Prostate gland (tissue), 2 donors: Measurements from ENCODE around the gene CLSTN1. TPM values are rescaled to one million over a fixed set of nuclear protein-coding genes. Genes with fewer than 3 reads are reported as not detected.

Experiments used
- DNase-seq: peaks from one replicate; pipeline ENCODE4 v3.0.0-alpha.2; 2019; ENCODE audit warnings: low spot score
- H3K27ac ChIP-seq, 2 donors: fragments of 200-600 bp; sonication (generic); 2 replicates each; pipeline ENCODE4 v1.5.1; 2017 to 2019
- H3K27me3 ChIP-seq: fragments of 200-600 bp; sonication (generic); replicated peaks from 2 replicates; pipeline ENCODE4 v1.5.1; 2019; ENCODE audit not compliant: insufficient read depth
- H3K36me3 ChIP-seq, 2 donors: fragments of 200-600 bp; sonication (generic); 1 replicate in 1 of 2; 2 replicates in 1 of 2; pipeline versions ENCODE4 v1.5.1 to v1.8.1; 2017 to 2019
- H3K4me1 ChIP-seq: fragments of 200-600 bp; sonication (generic); replicated peaks from 2 replicates; pipeline ENCODE4 v1.5.1; 2019
- H3K4me3 ChIP-seq, 2 donors: fragments of 200-600 bp; sonication (generic); 2 replicates each; pipeline ENCODE4 v1.5.1; 2017 to 2019
- H3K9me3 ChIP-seq: fragments of 200-600 bp; sonication (generic); 2 replicates; pipeline ENCODE4 v1.5.1; 2017
- POLR2A ChIP-seq: fragments of 450-650 bp; IDR thresholded peaks from one replicate; pipeline ENCODE4 v1.6.1; 2016; ENCODE audit warnings: antibody characterized with exemption, mild to moderate bottlenecking
- POLR2AphosphoS5 ChIP-seq: sonication (generic); formaldehyde crosslinking; IDR thresholded peaks from one replicate; pipeline ENCODE4 v1.6.1; 2017; ENCODE audit warnings: antibody characterized with exemption
- WGBS: methylation state at CpG from one replicate; pipeline ENCODE4 v1.1.5; 2018; 5-methylcytosine and 5-hydroxymethylcytosine counted together
- intact Hi-C: fragments of 100-400 bp; cut with DNase I; formaldehyde crosslinking; loops from one replicate; pipeline ENCODE4 v1.14.2; 2022
- total RNA-seq, 2 donors: library from RNA; depleted of rRNA; stranded (reverse); fragments of >200 nt; gene quantifications; one replicate each; pipeline ENCODE4 v1.1.0, GENCODE V29; 2016
- TF ChIP-seq, protein P1 (sequence below), 4 experiments: fragments of 200-600 bp in 2 of 4; fragments of 450-650 bp in 2 of 4; sonication (generic) in 2 of 4; IDR thresholded peaks; 1 replicate in 3 of 4; 2 replicates in 1 of 4; pipeline ENCODE4 v1.5.1; 2016 to 2019; ENCODE audit warnings: antibody characterized with exemption in 4 of 4, mild to moderate bottlenecking in 2 of 4, moderate library complexity in 2 of 4

The CLSTN1 gene
- total RNA-seq, 2 donors from 2014 or later, result 133 to 230 TPM

DNA sequence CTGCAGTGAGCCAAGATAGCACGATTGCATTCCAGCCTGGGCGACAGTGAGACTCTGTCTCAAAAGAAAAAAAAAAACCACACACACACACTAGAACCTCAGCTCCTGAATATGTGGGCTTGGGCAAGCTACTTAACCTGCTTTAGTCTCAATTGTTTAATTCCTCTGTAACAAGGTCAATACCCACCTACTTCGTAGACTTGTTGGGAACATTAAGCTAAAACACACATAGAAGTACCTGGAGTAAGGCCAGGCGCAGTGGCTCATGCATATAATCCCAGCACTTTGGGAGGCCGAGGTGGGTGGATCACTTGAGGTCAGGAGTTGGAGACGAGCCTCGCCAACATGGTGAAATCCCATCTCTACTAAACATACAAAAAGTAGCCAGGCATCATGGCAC lies 77.1 kb downstream of the CLSTN1 start:
- intact Hi-C loops, result no loop called here
- Histone ChIP-seq H3K9me3 (no peaks in the 10 kb centered on the region), H3K27ac (no peak overlapping the region), H3K36me3 (peaks cover 3 to 21% of the 10 kb centered on the region in 2 donors), H3K4me1 (no peaks in the 10 kb centered on the region), H3K4me3 (no peak overlapping the region), H3K27me3 (no peaks in the 10 kb centered on the region)
- peak; percentile 26 for DNase-seq
- 68% methylated on average over 7 of the region's 7 CpGs for WGBS
- TF ChIP-seq, protein P1, sequence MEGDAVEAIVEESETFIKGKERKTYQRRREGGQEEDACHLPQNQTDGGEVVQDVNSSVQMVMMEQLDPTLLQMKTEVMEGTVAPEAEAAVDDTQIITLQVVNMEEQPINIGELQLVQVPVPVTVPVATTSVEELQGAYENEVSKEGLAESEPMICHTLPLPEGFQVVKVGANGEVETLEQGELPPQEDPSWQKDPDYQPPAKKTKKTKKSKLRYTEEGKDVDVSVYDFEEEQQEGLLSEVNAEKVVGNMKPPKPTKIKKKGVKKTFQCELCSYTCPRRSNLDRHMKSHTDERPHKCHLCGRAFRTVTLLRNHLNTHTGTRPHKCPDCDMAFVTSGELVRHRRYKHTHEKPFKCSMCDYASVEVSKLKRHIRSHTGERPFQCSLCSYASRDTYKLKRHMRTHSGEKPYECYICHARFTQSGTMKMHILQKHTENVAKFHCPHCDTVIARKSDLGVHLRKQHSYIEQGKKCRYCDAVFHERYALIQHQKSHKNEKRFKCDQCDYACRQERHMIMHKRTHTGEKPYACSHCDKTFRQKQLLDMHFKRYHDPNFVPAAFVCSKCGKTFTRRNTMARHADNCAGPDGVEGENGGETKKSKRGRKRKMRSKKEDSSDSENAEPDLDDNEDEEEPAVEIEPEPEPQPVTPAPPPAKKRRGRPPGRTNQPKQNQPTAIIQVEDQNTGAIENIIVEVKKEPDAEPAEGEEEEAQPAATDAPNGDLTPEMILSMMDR (IDR thresholded peaks at IDR 0.05), result no peak
- TF ChIP-seq POLR2AphosphoS5 (peak; percentile 40), POLR2A (no peak)

GRCh38 chr1:9746211-9746610 lies 77.6 kb downstream of the CLSTN1 start:
- intact Hi-C loops, result no loop called here
- Histone ChIP-seq H3K4me1 (no peaks in the 10 kb centered on the region), H3K36me3 (peaks cover 3 to 21% of the 10 kb centered on the region in 2 donors), H3K27me3 (no peaks in the 10 kb centered on the region), H3K4me3 (no peak overlapping the region), H3K27ac (no peak overlapping the region), H3K9me3 (no peaks in the 10 kb centered on the region)
- TF ChIP-seq POLR2A, result no peak
- TF ChIP-seq, protein P1 (IDR thresholded peaks at IDR 0.05), result no peak
- TF ChIP-seq POLR2AphosphoS5, result no peak
- DNase-seq, result no peak
- WGBS, result 94% methylated on average over 3 of the region's 3 CpGs

DNA sequence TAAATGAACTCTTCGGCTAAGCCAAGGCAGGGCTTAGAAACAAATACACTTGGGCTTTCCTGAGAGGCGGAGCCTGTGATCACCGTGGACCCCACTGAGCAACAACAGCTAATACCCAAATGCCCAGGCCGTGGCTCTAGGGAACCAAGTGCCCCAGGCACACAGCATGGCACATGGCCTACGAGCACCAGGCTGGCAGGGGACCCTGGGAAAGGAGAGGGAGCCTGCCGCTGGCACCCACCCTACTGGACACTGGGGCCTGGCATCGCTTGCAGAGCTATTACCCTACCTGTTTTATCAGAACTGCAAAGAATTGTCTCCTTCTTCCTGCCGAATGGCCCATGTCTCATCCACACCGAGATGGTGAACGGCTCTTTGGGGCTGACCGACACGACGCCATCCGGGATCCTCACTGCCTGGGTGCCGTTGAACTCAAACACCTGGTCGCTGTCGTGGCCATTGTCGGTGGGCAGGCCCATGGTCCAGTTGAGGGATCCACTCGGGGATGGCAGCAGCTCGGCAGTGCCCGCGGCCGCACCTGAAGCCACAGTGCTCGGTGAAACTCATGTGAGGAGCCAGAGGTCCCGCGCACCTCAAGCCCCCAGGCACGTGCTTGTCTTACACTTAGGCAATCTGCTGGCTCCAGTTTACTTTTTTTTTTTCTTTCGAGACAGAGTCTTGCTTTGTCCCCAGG lies 79.5 kb downstream of the CLSTN1 start:
- TF ChIP-seq POLR2AphosphoS5 (no peak), POLR2A (no peak)
- TF ChIP-seq, protein P1 (IDR thresholded peaks at IDR 0.05), result no peak
- Histone ChIP-seq H3K9me3 (no peaks in the 10 kb centered on the region), H3K4me3 (no peak overlapping the region), H3K4me1 (no peaks in the 10 kb centered on the region), H3K27ac (no peak overlapping the region), H3K36me3 (peaks cover 0 to 17% of the 10 kb centered on the region in 2 donors), H3K27me3 (no peaks in the 10 kb centered on the region)
- DNase-seq, result no peak
- 95% methylated on average over 28 of the region's 28 CpGs for WGBS
- intact Hi-C loops, result no loop called here

- Histone ChIP-seq H3K9me3 (no peaks in the 10 kb centered on the region), H3K27ac (no peak overlapping the region), H3K4me1 (no peaks in the 10 kb centered on the region), H3K4me3 (no peak overlapping the region), H3K36me3 (peaks cover 19 to 36% of the 10 kb centered on the region in 2 donors), H3K27me3 (no peaks in the 10 kb centered on the region)
- DNase-seq, result no peak
- intact Hi-C loops, result no loop called here
- TF ChIP-seq POLR2A, result no peak
- TF ChIP-seq POLR2AphosphoS5, result no peak
- TF ChIP-seq, protein P1 (IDR thresholded peaks at IDR 0.05), result no peak
- WGBS, result 76% methylated on average over 10 of the region's 10 CpGs
Observed at GRCh38 chr1:9737671-9738070, 86.1 kb downstream of the CLSTN1 start.

DNA sequence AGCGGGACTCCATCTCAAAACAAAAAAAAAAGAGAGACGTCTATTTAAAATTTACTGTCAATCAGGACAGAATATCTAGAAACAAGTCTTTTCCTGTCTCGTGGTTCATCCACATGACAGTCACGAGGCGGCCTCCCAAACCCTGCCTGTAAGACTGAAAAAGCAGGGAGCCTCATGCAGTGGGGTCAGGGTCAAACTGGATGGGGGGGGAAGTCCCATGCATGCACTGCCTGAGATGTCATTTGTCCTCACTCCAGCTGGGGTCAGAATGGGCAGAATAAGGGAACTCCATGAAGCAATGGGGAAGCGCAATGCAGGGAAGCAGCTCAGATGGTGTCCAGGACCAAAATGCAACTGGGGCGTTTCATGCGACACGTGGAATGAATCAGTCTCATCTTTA lies 86.7 kb downstream of the CLSTN1 start:
- Histone ChIP-seq H3K9me3 (no peaks in the 10 kb centered on the region), H3K4me1 (no peaks in the 10 kb centered on the region), H3K27ac (no peak overlapping the region), H3K36me3 (peaks cover 22 to 41% of the 10 kb centered on the region in 2 donors), H3K27me3 (no peaks in the 10 kb centered on the region), H3K4me3 (no peak overlapping the region)
- WGBS, result 75% methylated on average over 9 of the region's 9 CpGs
- intact Hi-C loops, result no loop called here
- no peak for DNase-seq
- TF ChIP-seq POLR2A, result no peak
- TF ChIP-seq POLR2AphosphoS5, result no peak
- TF ChIP-seq, protein P1 (IDR thresholded peaks at IDR 0.05), result no peak
